Measurements from ENCODE around the gene CCDC50. TPM values are rescaled to one million over a fixed set of nuclear protein-coding genes. Genes with fewer than 3 reads are reported as not detected.
A peak's percentile ranks its signal among the peaks of the same experiment; 100 is the strongest.

CCDC50 gene
- total RNA-seq, 1 experiment from 2014 or later, result 124 TPM

GRCh38 chr3:191425322-191425734 lies 96.1 kb downstream of the CCDC50 start:
- intact Hi-C loops (cut with micrococcal nuclease; ENCODE audit: unreplicated experiment), result no loop called here
- no peak for TF ChIP-seq CTCF (IDR thresholded peaks at IDR 0.05; ENCODE audit: unreplicated experiment)
- H3K9me3 Mint-ChIP-seq (ENCODE audit: low read depth, unreplicated experiment), result no peaks in the 10 kb centered on the region
- no TSS peak for BruUV-seq (replicated peaks)
- DNase-seq, result no peak
- CTCF ChIA-PET, result interaction anchor here (0.6 kb wide), 1 partner anchor 542 kb away, joined by 3 read pairs; no protein-coding TSS in a partner anchor
- no peaks in the 10 kb centered on the region for H3K27me3 Mint-ChIP-seq (ENCODE audit: unreplicated experiment)
- peaks cover 12% of the 10 kb centered on the region for H3K4me1 Mint-ChIP-seq (ENCODE audit: low read depth, unreplicated experiment)
- H3K36me3 Mint-ChIP-seq (ENCODE audit: insufficient read depth, unreplicated experiment), result no peaks in the 10 kb centered on the region
- no peak overlapping the region for H3K4me3 Mint-ChIP-seq (ENCODE audit: low read depth, unreplicated experiment)
- no peak overlapping the region for H3K27ac Mint-ChIP-seq (ENCODE audit: unreplicated experiment)

- no peak overlapping the region for H3K27ac Mint-ChIP-seq (ENCODE audit: unreplicated experiment)
- no peak for TF ChIP-seq CTCF (IDR thresholded peaks at IDR 0.05; ENCODE audit: unreplicated experiment)
- no TSS peak for BruUV-seq (replicated peaks)
- CTCF ChIA-PET, result no interaction called here
- H3K9me3 Mint-ChIP-seq (ENCODE audit: low read depth, unreplicated experiment), result no peaks in the 10 kb centered on the region
- no peak overlapping the region for H3K4me3 Mint-ChIP-seq (ENCODE audit: low read depth, unreplicated experiment)
- intact Hi-C loops (cut with micrococcal nuclease; ENCODE audit: unreplicated experiment), result no loop called here
- DNase-seq, result no peak
- no peaks in the 10 kb centered on the region for H3K27me3 Mint-ChIP-seq (ENCODE audit: unreplicated experiment)
- no peaks in the 10 kb centered on the region for H3K36me3 Mint-ChIP-seq (ENCODE audit: insufficient read depth, unreplicated experiment)
- peaks cover 22% of the 10 kb centered on the region for H3K4me1 Mint-ChIP-seq (ENCODE audit: low read depth, unreplicated experiment)
Observed at GRCh38 chr3:191426311-191426710, 97.1 kb downstream of the CCDC50 start.

GRCh38 chr3:191428177-191428576 lies 99.0 kb downstream of the CCDC50 start:
- no TSS peak for BruUV-seq (replicated peaks)
- Mint-ChIP-seq H3K9me3 (ENCODE audit: low read depth, unreplicated experiment) (no peaks in the 10 kb centered on the region), H3K36me3 (ENCODE audit: insufficient read depth, unreplicated experiment) (no peaks in the 10 kb centered on the region), H3K27ac (ENCODE audit: unreplicated experiment) (no peak overlapping the region), H3K4me3 (ENCODE audit: low read depth, unreplicated experiment) (no peak overlapping the region), H3K27me3 (ENCODE audit: unreplicated experiment) (no peaks in the 10 kb centered on the region), H3K4me1 (ENCODE audit: low read depth, unreplicated experiment) (peaks cover 27% of the 10 kb centered on the region)
- CTCF ChIA-PET, result no interaction called here
- no peak for DNase-seq
- intact Hi-C loops (cut with micrococcal nuclease; ENCODE audit: unreplicated experiment), result no loop called here
- TF ChIP-seq CTCF (IDR thresholded peaks at IDR 0.05; ENCODE audit: unreplicated experiment), result no peak

- no peaks in the 10 kb centered on the region for H3K27me3 Mint-ChIP-seq (ENCODE audit: unreplicated experiment)
- peaks cover 27% of the 10 kb centered on the region for H3K4me1 Mint-ChIP-seq (ENCODE audit: low read depth, unreplicated experiment)
- no TSS peak for BruUV-seq (replicated peaks)
- H3K36me3 Mint-ChIP-seq (ENCODE audit: insufficient read depth, unreplicated experiment), result no peaks in the 10 kb centered on the region
- peak overlapping the region; percentile 12 for H3K27ac Mint-ChIP-seq (ENCODE audit: unreplicated experiment)
- DNase-seq, result no peak
- peak overlapping the region; percentile 27 for H3K4me3 Mint-ChIP-seq (ENCODE audit: low read depth, unreplicated experiment)
- no peaks in the 10 kb centered on the region for H3K9me3 Mint-ChIP-seq (ENCODE audit: low read depth, unreplicated experiment)
- CTCF ChIA-PET, result no interaction called here
- TF ChIP-seq CTCF (IDR thresholded peaks at IDR 0.05; ENCODE audit: unreplicated experiment), result no peak
- intact Hi-C loops (cut with micrococcal nuclease; ENCODE audit: unreplicated experiment), result loop anchor here (2.0 to 5.0 kb wide), 2 partner anchors 47 to 527 kb away; no protein-coding TSS in a partner anchor
Observed at GRCh38 chr3:191430103-191430502, 100.9 kb downstream of the CCDC50 start.
